ENCODE data around the gene RGS4.

RGS4 gene

GRCh38 chr1:163069142-163069541, at the start of gene RGS4:
Gene RGS4 (plus strand): TSS chr1:163069361. CDS start chr1:163069485, 124 bp downstream.
- DNase-seq (ENCODE audit: low read depth), result peak; percentile 97

- no peak for DNase-seq (ENCODE audit: low read depth)
Observed at GRCh38 chr1:163022129-163022528, 47.0 kb upstream of the RGS4 start.

GRCh38 chr1:163027610-163028009, 41.6 kb upstream of the RGS4 start:
- DNase-seq (ENCODE audit: low read depth), result no peak

DNA sequence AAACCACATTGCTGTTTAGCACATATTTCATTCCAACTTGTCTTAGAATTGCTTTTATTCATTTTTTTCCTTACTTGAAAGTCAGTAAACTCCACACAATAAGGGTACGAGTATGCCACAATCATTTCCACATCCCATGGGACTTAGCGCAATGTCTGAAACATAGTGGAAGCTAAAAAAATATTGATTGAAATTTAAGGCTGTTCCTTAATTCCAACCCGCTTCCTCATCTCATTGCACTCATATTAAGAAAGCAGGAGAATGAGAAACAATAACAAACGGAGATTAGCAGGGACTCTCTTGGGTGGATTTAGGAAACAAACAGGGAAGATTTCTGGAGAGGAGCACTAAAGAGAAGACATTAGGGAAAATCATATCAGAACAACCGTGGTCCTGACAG, 39.3 kb upstream of the RGS4 start:
- DNase-seq (ENCODE audit: low read depth), result no peak

DNA sequence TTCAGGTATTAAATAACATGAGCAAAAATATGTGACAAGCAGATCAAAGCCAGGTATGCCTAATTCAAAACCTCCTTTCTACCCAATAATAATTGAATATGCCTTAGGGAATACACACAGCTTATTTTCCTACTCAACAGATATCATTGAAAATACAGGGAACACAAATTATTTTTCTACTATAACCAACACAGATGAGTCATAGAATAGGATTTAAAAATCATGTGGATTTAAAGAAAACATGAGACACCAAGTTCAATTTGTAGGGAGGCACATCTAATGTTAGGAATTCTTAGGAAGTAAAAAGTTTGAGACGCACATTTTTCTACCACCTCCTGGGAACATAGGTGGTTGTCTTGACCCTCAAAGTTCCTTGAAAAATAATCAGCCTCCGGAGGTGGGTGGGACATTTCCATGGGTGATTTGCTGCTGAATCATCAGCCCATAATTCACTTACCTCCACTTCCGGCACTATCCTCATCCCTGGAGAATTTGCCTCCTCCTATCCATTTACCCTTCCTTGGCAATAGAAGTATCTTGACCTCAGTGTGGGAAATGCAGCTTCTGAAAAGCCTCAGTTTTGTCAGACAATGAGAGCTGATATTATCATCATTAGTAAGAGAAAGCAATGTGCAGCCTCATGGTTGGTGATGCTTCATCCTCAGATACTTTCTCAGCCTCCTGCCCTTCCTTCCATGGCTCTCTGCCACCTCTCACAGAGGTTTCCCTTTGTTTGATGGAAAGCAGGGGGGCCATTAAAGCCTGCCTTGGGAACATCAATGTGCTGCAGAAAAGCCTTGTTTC, 33.5 kb upstream of the RGS4 start:
- peak; percentile 98 for DNase-seq (ENCODE audit: low read depth)

DNA sequence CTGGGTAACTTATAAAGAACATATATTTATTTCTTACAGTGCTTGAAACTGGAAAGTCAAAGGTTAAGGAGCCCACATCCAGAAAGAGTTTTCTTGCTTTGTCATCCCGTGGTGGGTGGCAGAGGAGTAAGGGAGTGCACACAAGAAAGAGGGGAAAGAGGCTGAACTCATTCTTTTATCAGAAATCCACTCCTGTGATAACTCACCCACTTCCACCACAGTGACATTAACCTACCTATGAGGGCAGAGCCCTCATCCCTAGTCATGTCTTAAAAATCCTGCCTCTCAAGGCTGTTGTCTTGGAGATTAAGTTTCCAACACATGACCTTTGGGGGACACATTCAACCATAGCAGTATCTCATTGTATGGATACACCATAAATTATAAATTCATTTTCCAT, 32.5 kb upstream of the RGS4 start:
- DNase-seq (ENCODE audit: low read depth), result peak; percentile 52

- DNase-seq (ENCODE audit: low read depth), result peak; percentile 22
Observed at GRCh38 chr1:163038928-163039706, 30.0 kb upstream of the RGS4 start.

DNA sequence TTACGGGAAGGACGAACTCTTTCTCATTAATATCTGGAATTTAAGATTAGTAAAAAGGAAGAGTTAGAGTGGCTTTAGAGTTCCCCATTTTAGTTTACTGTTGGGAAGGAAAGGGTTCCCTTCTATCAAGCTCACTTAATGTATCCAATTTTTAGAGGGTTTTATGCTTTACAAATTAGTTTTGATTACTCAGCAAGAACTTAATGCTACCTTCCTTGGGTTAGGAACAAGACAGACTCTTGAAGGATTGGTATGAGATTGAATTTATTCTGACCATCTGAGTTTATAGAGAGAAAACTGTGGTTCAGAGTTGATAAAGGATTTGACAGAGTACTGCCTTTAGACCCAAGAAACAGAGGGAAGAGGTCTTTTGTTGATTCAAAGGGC, 29.5 kb upstream of the RGS4 start:
- DNase-seq (ENCODE audit: low read depth), result no peak

DNA sequence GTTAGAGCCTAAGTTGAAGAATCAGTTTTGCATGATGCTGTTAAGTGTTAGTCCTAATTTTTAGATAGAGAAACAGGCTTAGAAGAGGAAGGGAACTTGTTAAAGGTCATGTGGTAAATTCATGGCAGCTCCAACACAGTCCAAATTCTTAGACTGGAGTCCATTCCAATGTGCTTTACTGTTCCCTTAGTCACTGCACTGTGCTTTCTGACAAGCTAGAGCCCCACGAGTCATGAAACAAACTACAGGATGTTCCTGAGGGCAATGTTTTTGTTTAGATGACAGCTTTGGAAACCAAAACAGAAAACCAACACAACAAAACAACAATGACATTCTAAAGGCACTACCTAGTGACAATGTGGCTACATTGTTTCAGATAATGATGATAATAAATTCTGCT, 23.1 kb upstream of the RGS4 start:
- peak; percentile 85 for DNase-seq (ENCODE audit: low read depth)

DNA sequence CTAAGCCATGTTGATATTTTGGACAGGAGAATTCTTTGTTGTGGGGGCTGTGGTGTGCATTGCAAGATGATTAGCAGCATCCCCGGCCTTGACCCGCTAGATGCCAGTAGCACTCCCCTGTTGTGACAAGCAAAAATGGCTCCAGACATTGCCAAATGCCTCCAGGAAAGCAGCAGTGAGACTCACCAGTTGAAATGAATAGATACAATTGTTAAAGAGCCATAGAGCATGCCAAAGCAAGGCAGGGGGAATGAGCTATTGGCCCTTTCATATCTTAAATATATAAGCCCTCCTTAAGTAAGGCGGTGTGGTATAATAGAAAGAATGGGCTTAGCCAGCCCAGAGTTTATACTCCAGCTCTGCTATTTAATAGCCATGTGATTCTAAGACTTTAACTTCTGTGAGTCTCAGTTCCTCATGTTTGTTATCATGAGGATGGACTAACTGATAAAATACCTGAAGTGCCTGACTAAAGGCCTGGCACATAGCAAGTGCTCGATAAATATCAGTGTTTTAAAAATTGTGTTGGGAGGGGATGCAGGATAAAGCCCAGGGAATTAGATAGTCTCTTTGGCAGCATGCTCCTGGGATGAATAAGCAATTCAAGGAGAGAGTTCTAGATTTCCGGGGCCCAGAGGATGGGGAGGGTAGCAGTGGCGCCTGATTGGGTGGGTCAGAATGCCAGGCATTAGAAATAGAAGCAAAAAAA, 21.1 kb upstream of the RGS4 start:
- DNase-seq (ENCODE audit: low read depth), result no peak

GRCh38 chr1:163048869-163049268, 20.3 kb upstream of the RGS4 start:
- no peak for DNase-seq (ENCODE audit: low read depth)

DNA sequence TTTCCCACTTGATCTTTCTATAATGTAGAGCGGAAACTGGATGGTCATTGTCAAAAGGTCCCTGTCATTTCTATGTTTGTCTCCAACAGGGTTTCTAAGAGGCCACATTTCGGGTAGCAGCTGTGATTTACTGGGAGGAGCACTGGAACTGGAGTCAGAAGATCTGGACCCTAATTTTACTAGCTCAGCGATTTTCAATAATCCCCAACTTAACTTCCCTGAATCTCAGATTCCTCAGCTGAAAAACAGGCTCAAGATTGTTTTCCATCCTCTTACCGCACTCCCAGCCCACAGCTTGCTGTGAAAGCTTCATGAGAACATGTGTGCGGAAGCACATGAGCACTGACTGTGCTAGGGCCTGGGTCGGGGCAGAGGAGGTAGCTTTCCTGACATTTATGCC, 19.9 kb upstream of the RGS4 start:
- no peak for DNase-seq (ENCODE audit: low read depth)

- DNase-seq (ENCODE audit: low read depth), result no peak
Observed at GRCh38 chr1:163050496-163050895, 18.7 kb upstream of the RGS4 start.

DNA sequence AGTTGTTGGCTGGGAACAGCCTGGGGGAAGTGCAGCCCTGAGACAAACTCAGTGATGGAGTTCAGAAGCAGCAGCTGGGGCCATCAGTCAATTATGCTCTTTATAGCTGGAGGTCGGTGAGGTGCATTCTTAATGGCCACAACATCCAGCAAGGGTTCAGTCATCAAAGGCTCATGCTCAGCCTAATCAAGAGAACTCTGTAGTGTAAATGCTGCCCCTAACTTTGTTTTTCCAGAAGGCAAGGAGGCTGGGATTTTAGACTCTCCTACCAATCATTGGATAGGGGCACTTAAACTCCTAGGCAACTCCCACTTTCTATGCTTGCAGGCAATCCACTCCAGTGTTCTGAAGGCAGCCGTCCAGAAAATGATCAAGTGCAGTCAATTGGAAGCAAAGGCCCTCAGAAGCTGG, 15.0 kb upstream of the RGS4 start:
- no peak for DNase-seq (ENCODE audit: low read depth)

GRCh38 chr1:163055005-163055404, 14.2 kb upstream of the RGS4 start:
- no peak for DNase-seq (ENCODE audit: low read depth)

DNA sequence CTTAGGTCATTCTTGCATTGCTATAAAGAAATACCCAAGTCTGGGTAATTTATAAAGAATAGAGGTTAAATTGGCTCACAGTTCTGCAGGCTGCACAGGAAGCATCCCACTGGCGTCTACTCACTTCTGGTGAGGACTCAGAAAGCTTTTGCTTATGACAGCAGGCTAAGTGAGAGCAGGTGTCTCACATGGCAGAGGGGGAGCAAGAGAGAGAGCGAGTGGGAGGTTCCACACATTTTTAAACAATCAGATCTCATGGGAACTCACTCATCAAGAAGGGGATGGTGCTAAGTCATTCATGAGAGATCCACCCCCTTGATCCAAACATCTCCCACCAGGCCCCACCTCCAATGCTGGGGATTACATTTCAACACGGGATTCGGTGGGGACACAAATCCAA, 13.6 kb upstream of the RGS4 start:
- DNase-seq (ENCODE audit: low read depth), result no peak

DNA sequence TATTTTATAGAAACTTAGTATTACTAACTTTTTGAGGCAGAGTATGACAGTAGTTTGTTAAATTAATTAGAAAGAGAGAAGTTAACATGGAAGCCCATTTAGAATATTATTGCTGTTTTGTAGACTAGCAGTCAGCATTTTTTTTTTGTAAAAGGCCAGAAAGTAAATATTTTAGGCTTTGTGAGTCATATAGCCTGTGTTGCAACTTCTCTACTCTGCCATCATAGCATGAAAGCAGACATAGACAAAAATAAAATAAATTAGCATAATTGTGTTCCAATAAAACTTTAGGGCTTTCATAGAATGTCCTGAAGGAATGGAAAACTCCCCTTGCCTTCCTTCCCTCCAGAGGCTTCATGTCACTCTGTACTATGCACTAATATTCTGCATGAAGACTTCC, 12.3 kb upstream of the RGS4 start:
- peak; percentile 32 for DNase-seq (ENCODE audit: low read depth)

- no peak for DNase-seq (ENCODE audit: low read depth)
Observed at GRCh38 chr1:163060343-163061007, 8.7 kb upstream of the RGS4 start.

DNA sequence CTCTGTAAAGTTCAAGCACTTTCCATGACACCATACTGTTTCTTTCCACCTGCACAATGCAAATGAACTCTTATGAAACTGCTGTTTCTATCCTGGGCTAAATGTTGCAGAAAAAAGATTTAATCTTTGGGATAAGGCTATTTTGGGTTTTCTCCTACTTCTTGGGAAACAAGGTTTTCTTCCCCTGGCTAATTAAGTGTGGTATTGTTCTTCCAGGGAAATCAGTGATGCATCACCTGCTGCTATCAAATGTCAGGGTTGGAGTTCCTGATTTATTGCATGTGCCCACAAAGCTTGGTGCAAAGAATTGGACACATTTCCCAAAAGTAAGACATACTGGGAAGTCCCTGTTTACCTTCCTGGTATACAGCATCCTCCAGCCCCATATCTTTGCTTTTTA, 6.0 kb upstream of the RGS4 start:
- no peak for DNase-seq (ENCODE audit: low read depth)

DNA sequence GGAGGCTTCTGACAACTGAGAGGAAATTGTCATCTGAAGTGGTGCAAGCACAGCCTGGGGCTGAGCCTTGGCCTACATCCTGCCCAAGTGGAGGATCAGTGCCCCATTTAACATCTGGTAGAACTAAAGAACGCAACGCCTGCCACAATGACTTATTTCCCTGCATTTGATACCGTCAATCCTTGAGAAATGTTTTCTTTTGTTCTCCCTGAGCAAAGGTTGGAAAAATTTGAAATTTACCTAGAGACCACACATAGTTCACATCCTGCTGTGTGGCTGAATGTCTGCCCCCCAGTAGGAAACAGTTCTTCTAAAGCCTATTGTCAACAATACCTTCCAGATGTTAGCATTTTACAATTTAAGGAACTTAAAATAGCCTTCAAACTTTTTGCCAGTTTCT, 5.6 kb upstream of the RGS4 start:
- no peak for DNase-seq (ENCODE audit: low read depth)

- DNase-seq (ENCODE audit: low read depth), result no peak
Observed at GRCh38 chr1:163066168-163066567, 3.0 kb upstream of the RGS4 start.

DNA sequence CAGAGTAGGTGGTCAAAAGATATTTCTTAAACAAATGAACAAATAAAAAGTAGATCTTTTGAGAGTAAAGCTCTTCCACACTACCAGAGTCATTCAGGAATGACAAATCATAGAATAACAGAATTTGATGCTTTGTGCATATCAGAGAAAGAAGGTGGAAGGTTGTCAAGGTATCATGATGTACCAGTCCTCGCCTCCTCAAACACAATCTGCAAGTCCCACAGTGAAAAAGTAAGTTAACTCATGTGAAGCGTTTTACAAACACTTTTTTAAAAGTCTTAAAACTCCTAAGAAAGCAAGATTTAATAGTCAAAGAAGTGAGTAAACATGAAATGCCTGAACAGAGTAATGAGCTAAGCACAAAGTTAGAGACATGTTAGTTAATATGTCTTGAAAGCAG, 2.5 kb upstream of the RGS4 start:
- no peak for DNase-seq (ENCODE audit: low read depth)

All from ELR (cell line).